ENCODE data around the gene LAMP5.

The LAMP5 gene

DNA sequence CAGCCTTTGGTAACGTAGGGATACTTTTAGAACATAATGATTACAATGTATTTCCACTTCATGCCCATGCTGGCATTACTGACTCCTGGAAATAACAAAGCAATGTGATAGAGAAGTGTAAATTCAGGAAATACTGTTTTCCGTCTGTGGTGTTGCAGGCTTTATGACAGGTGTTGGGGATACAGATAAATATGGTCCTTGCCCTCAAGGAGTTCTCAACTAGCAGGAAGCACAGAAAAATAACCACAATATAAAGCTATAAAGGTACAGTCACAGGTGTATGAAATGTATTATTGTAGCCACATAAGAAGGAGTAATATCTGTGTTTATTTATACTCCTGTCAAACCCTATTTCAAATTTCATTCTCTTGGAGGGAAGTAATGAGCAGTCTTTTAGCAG is 12.9 kb upstream of the LAMP5 start:
- DNase-seq, result no peak

DNA sequence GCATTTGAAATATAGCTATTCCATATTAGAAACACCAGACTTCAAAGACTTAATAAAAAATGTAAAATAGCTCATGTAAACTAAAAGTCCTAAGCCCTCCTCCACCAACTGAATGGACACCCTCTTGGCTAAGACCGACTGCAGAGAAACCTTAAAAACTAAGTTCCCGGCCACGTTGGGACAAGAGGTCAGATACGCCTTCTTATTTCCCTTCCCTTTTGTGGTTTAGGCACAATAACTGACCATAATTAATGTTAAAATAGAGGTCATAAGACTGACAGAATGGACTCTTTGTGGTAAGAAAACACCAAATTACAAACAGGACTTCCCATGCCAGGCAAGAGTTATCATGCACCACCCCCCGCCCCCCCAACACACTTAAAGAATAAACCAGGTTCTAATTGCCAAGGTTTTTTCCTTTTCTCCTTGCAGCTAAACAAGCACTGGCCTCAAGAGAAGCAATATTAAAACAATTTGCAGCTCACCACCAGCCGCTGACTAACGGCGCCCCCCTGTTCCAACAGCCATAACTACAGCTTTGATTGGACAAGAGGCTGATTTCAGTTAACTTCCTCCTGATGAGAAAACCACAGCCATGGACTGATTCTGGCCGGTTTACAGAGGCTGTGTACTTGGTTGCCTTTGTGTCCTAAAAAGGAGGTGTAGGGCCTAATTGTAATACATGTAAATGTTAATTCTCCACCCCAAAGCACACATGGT is 10.7 kb upstream of the LAMP5 start:
- peak; percentile 44 for DNase-seq

- peak; percentile 38 for DNase-seq
These were observed 8.0 kb upstream of the LAMP5 start for GRCh38 chr20:9506280-9506821.

GRCh38 chr20:9506964-9507369 is 7.4 kb upstream of the LAMP5 start:
- peak; percentile 36 for DNase-seq

GRCh38 chr20:9507544-9508239 is 6.7 kb upstream of the LAMP5 start:
- no peak for DNase-seq

- DNase-seq, result no peak
These were observed 6.1 kb upstream of the LAMP5 start for GRCh38 chr20:9508240-9508661.

- DNase-seq, result no peak
These were observed 5.7 kb upstream of the LAMP5 start for GRCh38 chr20:9508696-9509178.

DNA sequence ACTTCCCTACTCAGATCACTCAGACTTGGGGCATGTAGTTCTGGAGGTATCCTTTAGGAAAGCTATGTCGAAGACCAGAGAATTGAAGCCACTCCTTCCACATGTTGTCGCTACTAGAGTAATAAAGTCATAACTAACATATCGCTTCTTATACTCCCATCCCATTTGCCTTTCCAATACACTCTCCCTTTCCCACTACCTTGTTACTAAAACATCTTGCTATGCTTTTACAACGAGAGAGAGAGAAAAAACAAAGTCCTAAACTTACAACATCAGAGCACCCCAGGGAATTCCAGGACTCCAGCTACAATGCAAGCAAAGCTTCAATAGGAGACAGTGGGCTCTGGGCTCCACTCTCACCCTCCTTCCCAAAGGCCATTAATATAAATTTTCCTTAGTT is 5.1 kb upstream of the LAMP5 start:
- DNase-seq, result no peak

- DNase-seq, result no peak
These were observed 3.5 kb upstream of the LAMP5 start for GRCh38 chr20:9510911-9511310.

GRCh38 chr20:9514072-9514460 is 324 bp upstream of the LAMP5 start:
- DNase-seq, result no peak

DNA sequence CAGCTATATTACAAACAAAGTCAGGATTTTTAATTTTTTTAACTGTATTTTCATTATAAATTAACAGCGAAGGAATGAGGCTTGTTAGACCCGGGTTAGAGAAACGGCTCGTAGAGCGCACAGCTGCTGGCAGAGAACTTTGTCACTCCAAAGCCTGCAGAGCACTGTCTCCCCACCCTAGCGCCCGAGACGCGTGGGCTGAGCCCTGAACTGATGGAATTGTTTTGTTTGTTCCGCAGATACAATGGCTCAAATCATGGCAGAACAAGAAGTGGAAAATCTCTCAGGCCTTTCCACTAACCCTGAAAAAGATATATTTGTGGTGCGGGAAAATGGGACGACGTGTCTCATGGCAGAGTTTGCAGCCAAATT is 810 bp downstream of the LAMP5 start:
- DNase-seq, result no peak

- no peak for DNase-seq
These were observed 1.4 kb downstream of the LAMP5 start for GRCh38 chr20:9515741-9516233.

GRCh38 chr20:9516234-9516871 is 2.0 kb downstream of the LAMP5 start:
- DNase-seq, result peak; percentile 56

DNA sequence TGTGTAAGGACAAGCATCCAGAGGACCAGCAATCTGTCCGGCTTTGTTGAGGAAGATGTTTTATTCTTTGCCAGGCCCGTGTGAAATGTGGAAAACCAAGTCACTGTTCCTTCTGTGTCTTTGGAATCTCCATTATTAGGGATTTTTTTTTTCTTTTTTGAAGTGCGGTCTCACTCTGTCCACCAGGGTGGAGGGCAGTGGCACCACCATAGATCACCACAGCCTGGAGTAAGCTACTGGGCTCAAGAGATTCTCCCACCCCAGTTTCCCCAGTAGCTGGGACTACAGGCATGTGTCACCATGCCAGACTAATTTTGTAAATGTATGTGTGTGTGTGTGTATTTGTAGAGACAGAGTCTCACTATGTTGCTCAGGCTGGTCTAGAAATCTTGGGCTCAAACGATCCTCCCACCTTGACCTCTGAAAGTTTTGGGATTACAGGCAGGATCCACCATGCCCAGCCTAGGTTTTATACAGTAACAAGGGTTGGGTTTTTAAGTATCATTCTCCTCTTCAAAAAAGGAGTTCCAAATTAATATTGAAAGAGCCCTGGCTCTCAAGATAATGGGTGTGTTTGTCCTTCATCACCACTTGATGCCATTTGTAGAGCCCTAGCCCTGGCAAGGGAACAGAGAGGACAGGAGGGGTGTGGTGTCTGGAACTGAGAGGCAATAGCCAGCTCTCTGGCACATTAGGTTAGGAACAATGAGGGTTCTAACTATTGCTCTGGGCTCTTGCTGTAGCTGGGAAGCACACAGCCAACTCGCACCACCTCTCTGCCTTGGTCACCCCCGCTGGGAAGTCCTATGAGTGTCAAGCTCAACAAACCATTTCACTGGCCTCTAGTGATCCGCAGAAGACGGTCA is 3.1 kb downstream of the LAMP5 start:
- DNase-seq, result no peak

DNA sequence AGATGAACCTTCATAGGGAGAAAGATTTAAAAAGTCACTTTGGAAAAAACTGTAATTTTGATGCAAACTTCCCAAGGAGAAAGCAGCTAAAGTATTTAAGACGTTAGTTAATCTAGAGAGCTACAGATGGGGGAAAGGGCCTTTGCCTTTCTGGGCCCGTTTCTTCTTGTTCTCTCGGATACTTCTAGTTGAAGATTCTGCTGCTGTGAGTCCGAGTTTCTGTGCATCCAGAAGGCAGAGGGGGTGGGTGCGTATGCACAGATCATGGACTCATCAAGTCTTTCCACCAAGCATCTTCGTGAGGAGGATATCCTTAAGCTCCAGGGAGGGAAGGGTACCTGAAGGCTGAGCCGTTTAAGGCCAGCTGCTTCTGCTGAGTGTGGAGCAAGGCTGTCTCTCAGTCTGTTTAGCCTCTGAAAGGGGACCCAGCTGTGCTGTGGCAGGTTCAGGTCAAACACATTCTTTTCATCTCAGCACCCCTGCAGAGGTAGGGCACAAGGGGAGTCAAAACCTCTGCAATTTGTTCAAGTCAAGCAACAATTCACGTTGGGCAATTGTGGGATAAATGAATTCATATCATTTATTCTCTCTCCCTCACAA is 4.3 kb downstream of the LAMP5 start:
- DNase-seq, result no peak

DNA sequence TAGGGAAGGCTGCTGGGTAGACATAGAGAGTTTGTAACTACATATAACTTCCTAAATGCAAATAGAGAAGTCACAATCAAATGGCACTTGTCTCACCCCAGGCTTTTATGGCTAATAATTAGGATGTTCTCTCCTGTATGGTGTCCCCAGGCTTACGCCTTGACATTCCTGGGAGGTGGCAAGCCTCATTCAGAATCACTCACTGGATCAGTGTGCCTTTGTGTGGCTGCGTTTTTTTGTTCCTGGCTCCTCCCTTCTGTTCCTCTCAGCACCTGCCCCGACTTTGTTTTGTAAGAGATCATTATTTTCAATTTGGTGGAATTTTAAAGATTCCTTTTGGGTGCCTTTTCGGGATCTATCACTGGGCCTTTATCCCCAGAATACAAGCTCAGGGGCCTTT is 5.7 kb downstream of the LAMP5 start:
- no peak for DNase-seq

GRCh38 chr20:9523636-9524035 is 9.2 kb downstream of the LAMP5 start:
- no peak for DNase-seq

GRCh38 chr20:9531581-9531980 is 17.2 kb downstream of the LAMP5 start:
- DNase-seq, result no peak

DNA sequence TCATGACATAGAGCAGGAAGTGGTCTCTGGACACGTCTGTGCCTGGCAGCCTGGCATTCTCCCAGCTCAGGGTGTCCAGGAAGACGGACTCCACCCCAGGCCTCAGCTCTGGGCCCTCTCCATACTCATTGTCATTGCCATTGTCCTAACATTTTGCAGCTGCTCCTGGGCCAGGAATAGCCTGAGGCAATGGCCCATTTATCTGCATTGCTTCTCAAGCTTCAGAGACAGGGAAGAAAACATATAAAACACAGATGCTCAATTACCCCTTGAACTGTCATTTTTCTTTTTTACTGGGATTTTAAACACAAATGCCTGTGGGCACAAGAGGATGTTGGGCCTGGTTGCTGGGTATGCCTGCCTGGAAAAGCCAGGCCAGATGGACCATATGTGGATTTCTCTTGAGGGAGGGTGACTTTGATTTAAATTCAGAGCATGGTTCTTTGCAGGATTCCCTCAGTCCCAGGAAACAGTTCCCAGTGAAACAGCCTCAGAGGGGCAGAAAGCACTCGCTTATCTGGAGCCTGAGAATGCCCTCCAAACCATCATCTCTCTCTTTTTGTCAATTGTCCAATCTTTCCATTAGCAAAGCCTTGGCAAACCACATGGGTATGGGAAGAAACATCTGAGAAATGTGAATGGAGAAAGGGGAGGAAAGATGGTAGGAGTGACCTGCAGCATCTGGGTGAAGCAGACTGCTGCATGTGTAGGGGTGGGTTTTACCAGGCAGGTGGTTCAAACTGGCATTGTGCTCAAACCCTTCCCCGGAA is 17.9 kb downstream of the LAMP5 start:
- DNase-seq, result no peak

DNA sequence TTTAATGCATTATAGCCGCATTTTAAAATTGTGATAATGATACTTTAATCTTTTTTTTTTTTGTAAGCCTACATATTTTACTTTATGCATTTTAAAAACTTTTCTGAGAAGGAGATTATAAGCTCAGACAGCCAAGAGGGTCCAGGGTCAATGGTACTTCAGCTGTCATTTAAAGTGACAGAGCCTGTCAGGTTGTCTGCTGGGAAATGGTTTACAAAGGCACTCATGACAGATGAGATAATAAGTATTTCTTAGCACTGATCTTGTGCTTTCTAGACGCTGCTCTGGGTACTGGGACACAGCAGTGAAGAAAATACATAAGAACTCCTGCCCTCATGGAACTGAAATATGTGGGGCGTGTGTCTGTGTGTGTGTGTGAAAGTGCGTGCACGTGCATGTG is 19.6 kb downstream of the LAMP5 start:
- no peak for DNase-seq

DNA sequence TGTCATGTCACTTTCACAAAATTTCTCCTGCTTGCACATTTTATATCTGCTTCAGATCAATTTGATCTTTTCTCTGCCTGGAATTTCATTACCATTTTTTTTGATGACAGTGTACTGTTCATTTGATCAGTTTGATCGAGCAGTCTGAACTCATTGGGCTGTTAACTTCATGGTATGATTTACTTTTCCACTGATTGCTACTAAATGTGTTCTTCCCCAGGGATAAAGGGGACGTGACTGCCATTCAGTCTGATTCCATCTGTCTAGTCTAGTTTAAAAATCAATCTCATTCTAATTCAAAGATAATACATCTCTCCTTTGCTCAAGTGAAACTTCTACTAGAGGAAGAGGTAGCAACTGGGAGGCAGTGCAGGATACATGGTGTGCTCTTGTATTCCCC is 21.1 kb downstream of the LAMP5 start:
- no peak for DNase-seq
